Stimulated activated CD4-positive, alpha-beta T cell treated with anti-CD3 and anti-CD28 coated beads, Interleukin-15, amount 100 ng/mL, for 48 hours (primary cell): ENCODE results near the gene AKAP6.
"Not testable (repeated sequence)": the region's sequence is repeated elsewhere in the genome, so short reads cannot be mapped to it uniquely, and the experiment has no call there.

ENCODE experiments used
- DNase-seq, 2 donors: peaks; one replicate each; pipeline ENCODE4 v3.0.0-alpha.2; 2020; ENCODE audit warnings: low read depth in 2 of 2

The AKAP6 gene

DNA sequence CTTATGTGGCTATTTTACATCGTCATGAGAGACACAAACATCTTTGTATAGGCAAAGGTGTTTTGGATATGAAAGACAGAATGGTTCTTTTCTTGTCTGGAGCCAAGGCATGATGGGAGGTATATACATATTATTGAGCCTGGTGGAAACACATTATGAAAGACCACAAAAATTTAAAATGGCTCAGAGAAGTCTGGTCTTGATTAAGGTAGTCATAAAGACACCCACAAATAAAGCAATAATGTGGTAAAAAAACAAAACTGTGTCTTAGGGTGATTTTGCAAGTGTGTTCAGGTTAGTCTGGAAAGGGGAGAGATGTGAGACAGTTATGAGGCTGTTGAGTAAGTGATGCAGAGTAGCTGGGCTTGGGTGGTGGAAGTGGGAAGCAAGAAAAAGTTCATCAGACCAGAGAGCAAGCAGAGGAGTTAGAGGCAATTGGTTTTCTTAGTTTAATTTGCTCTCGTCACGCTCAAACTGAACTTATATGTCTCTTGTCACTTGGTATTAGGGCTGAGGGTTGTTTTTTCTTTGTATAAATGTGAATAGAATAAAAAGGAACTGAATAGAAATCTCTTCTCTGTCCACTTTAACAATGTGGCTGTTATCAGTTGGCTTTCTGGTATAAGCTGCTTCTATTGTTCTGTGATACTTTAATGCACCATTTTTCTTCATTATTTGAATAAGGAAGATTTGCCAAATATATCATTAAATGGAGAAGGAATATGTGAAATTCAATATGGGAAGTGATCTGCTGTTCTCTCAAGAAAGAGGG is 115.0 kb downstream of the AKAP6 start:
- no peak for DNase-seq

DNA sequence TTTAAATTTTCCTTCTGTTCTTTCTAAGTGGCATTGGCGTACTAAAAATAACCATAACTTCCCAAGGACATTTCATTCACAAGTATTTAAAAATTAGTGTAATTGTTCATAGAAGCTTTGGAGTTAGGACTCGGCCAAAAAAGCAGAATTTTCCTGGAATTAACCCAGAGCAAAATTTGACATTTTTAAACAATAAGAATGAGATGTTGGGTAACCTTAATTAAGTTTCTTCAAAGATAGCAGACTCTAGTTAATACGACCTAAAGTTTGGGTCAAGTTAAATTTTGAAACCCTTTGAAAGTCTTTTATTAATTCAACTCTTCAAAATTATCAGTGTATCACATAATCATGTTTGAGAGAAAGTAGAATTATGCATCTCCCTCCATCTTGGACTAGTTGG is 118.3 kb downstream of the AKAP6 start:
- no peak for DNase-seq

DNA sequence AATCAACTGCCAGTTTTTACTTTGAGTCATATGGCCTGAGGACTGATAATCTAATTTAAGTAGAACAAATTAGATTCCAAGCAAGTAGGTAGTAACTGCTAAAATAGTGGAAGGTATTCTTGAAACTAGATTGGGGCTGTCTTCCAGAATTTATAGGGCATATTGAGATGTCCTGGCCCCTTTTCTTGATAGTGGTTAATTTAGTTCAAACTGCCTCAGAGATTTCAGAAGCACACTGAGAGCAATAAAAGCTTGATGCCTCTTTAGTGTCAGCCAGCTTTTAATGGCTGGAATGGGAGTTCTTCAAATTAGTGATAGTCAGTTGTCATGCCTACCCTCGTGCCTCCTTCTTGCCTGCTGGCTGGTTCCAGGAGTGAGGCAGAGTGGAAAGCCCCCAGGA is 120.5 kb downstream of the AKAP6 start:
- no peak for DNase-seq

DNA sequence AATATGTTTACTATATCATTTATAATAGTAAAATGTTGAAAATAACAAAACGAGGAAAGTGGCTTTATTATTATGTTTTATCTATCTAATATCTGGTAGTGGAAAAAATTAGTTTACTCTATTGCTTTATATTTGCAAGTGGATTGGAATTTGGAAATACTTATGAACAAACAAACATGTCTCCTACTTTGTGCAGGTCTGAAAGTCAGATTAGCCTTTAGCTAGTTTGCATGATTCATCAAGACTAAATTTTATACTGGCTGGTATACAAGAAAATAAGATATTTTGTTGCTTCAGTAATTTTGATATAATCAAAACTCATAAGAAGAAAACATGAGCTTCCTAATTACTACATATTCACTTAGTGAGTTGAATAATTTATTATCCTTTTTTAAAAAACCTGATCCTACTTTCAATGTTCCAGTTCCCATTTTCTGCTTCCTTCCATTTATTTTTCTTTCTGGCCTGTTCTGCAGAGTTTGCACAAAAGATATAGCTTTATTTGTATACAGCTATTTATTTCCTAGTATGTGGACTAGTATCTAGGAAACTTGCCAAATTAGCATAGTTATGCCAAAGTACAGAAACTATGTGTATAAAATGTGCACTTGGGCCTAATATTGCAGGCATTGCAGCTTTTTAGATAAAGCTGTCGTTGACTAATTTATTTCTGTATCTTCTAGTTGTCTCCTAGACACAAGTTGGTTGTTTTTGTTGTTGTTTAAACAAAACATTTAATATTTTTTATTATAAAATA is 122.0 kb downstream of the AKAP6 start:
- no peak for DNase-seq

DNA sequence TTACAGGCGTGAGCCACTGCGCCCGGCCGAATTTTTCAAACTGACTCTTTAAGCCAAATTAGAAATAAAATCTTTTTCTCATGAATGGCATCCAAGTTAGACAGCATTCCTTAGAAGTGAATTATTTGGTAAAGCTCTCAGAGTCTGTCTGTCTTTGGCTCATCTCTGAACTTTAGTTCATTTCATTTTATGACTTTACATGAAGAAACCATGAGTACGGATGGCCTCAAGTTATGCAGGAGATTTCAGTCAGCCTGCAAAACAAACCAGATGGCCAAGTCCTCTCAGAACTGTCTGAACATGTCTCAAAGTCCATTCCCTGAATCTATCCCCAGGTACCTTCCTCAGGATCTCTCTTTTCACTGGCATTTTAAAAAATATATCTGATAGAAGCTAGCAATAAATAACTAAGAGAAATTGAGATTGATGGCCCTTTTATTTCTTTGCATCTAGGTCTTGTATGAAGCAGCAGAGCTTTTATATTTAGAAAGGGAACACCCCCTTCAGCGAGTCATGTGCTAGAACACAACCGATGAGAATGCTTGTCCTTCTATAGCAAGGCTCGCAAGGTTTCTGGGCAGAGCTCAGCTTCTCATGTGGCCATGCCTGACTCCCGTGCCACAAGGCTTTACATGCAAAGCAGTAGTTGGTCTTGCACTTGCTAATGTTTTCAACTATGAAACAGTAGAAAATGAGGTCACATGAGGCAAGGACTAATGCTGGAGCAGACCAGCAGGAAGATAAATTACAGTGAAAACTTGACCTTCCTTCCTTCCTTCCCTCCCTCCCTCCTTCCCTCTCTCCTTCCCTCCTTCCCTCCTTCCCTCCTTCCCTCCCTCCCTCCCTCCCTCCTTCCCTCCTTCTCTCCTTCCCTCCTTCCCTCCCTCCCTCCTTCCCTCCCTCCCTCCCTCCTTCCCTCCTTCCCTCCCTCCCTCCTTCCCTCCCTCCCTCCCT is 125.0 kb downstream of the AKAP6 start:
- no peak for DNase-seq

DNA sequence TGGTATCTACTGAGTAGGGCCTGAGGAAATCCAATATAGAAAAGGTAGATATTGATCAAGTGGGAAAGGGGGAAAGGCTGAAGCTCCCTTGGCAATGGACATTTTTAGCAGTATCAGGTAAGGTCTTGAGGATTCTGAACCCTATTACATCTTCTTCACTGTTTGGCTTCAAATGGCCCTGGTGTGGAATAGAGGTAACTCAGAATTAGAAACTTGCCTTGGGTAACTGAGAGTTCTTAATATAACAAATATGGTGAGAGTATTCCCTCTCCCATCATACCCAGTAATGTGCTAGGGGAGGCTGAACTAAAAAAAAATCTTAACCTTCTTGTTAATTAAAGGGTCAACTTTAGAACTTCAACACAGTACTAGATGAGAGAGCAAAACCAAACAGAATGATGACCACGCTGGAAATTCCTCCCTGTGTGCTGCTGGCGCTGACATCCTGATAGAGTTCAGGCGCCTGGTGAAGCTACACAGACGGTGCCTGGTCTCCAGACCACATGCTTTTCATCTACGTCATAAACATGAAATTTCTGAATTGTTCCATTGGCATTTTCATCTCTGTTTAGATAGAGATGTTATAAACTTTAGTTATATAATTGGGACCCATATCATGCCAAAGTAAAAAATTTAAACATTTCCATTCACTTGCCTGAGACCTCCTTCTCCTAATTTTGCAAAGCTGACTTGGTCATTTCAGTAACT is 128.3 kb downstream of the AKAP6 start:
- DNase-seq, result no peak

DNA sequence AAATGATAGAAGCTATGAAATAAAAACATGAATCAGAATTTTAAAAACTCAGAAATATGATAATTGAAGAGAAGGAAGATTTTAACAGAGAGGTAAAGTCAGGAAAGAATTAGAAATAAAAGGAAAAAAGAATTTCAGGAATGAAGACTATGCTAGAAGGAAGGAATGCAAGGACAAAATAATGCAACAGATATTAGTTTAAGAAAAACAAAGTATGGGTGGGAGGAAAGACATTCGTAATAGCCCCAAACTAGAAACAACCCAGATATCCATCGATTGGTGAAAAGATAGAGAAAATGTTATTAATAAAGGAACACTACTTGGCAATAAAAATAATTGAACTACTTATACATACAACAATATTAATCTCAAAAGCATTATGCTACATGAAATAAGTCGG is 129.6 kb downstream of the AKAP6 start:
- DNase-seq, result no peak

DNA sequence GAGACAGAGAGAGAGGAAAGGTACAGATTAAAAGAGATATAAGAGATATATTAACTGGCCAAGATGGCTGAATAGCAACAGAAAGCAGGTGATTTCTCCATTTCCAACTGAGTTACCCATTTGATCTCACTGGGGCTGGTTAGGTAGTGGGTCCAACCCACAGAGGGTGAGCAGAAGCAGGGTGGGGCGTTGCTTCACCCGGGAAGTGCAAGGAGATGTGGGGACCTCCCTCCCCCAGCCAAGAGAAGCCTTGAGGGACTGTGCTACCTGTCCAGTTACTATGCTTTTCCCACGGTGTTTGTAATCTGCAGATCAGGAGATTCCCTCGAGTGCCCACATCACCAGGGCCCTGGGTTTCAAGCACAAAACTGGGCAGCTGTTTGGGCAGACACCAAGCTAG is 131.2 kb downstream of the AKAP6 start:
- no peak for DNase-seq

DNA sequence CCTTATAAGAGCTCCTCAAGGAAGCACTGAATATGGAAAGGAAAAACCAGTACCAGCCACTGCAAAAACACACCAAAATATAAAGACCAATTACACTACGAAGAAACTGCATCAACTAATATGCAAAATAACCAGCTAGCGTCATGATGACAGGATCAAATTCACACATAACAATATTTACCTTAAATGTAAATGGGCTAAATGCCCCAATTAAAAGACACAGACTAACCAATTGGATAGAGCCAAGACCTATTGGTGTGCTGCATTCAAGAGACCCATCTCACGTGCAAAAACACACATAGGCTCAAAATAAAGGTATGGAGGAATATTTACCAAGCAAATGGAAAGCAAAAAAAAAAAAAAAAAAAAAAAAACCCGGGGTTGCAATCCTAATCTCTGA is 133.5 kb downstream of the AKAP6 start:
- DNase-seq, result not testable (repeated sequence)

DNA sequence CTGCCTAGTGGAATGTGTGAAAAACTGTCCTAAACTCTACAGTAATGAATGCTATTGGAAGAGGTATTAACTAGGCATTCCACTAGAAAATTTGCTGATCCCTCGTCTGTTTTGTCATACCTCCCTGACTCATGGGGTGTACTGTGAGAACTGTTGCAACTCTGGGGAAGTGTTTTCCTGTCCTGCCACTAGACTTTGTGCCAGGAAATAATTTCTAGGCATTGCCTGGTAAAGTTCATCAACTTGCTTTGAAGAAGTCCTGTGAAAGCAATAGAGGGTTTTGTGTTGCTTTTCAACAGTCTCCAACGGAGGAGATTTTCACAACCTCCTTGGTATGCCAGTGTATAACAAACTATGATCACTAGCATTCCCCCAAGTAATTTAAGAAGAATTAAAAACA is 139.9 kb downstream of the AKAP6 start:
- DNase-seq, result no peak

DNA sequence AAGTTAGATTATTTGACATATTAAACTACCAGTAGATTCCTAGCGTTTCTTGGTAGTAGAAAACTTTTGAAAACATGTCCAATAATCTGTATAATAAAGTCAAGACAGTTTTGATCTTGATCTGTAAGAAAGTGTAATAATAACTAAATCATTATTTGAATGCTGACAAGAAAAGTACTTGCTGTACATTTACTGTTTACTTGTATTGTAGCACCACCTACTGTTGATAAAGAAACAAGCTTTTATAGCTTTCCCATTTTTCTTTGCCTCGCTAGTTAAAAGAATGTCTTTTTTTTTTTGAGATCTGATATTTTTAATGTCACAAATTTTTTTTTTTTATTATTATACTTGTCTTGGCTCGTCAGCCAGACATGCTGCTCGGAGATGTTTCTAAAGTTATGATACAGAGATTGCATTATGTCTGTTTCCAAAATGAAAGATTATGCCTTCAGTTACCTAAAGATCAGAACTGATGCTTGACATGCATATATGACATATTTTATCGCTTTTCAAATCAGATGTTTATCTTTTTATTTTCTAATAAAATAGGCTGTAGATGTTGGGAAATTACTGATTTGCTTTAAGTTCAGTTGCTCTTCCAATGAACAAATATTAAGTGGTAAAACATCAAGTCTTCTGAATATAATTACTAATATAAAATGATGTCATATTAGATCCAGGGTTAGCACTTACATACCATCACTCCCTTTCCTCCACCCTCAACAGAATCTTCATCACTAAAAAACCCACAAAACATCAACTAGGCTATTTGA is 140.5 kb downstream of the AKAP6 start:
- no peak for DNase-seq

DNA sequence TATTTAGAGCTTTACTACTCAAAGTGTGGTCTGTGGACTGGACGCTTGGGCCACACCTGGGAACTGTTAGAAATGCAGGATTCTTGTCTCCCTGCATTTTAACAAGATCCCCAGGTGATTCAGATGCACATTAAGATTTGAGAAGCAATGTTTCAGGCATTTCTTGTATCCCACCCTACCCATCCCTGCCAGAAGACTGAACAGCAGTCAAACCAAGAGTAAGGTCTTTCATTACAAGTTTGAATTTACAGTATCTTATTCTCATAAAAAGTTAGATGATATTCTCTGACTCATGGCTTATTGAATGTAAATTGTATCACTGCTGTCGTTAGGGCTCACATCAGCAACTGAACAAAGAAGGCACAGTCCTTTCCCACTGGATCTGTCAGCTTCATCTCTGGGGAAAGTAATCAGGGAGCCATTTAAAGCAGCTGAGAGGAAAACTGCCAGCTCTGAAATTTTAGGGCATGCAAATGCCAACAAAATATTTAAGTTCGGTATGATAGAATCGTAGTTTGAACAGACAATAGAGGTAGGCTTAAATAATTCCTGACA is 141.1 kb downstream of the AKAP6 start:
- no peak for DNase-seq

DNA sequence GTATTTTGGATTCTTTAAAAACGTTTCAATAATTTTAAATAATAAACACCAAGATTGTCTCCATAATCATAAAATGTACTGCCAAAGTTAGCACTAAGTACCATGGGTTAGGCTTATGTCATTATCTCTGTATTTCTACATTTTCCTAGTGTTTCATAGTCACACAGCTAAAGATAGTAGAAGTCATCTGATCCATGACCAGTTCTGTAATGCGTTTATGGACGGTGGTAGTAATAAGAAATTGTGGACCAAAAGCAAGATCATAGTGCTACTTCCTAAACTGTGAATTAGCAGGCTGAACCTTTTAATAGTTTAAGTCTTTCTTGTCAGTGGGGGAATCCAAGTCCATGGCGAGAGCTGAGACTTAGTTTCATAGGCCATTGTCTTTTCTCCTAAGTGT is 142.1 kb downstream of the AKAP6 start:
- no peak for DNase-seq

DNA sequence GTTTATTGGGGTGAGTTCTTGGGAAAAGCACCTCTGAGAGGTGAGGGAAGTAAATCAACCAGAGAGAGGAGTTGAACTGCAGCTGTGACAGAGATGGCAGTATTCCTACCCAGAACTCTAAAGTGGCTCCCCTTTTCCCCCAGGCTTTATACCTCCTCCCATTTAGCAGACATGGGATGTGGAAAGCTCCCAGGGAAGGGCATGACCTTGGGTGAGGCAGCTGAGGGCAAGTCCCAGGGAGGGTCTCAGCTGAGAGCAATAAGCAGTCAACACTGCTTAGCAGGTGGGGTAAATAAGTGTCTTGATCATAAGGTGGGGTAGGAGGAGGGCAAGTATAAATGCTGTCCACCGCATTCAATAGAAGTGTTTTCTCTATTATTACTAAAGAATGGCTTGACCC is 143.0 kb downstream of the AKAP6 start:
- DNase-seq, result no peak

DNA sequence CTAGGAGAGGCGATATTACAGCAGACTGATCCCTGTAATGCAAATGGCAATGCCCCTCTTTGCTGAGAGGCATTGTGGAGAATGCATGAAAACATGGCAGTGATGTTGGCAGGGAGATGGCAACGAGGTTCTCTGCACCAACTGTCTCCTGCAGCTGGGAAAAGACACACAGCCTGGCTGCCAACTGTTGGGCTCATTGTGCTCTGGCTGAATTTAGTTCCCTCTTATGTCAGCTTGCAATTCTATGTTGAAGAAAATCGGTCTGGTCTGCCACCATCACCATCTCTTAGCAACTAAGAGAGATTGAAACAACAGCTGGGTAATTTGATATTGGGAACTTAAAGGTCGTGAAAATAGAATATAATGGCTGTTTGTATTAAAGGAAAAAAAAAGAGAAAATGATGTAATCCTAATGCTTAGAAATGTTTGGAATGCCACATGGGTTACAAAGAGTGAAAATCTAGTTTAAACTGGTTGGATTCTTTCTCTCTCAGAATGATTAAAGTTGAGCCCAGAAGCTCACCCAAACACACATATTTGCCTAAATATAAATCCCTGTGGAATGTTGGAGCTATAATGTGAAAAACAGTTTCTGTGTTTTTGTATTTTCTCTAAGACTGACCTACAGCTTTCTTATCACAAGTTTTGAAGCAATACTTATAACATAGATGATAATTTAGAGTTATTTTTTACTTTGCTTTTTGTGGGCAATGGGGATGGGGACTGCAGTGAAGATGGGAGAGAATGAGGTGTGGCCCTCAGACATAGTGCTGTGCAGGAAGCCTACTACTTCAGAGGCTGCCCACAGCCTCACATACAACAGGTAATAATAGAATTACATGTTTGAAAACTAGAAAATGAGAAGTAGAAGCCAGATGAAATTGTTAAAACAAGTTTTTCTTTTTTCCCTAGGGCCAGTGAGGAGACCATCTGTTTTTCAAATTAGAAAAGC is 143.7 kb downstream of the AKAP6 start:
- DNase-seq, result no peak

DNA sequence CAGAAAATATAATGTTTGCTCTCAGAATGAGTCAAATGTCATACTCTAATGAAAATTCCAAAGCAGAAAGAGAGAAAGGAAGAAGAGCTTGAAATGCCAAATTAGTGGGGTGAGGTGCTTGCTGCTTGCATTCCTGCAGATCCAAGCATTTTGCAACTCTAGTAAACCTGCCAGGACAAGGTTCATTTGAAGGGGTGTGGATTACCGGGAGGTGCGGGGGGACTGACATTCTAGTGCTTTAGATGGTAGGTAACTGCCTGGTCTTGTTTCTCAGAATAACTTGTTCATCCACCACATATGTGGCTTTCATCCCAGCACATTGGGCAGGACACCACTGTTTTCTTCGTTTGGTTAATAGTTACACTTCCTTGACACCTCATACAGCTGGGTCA is 144.4 kb downstream of the AKAP6 start:
- DNase-seq, result no peak

DNA sequence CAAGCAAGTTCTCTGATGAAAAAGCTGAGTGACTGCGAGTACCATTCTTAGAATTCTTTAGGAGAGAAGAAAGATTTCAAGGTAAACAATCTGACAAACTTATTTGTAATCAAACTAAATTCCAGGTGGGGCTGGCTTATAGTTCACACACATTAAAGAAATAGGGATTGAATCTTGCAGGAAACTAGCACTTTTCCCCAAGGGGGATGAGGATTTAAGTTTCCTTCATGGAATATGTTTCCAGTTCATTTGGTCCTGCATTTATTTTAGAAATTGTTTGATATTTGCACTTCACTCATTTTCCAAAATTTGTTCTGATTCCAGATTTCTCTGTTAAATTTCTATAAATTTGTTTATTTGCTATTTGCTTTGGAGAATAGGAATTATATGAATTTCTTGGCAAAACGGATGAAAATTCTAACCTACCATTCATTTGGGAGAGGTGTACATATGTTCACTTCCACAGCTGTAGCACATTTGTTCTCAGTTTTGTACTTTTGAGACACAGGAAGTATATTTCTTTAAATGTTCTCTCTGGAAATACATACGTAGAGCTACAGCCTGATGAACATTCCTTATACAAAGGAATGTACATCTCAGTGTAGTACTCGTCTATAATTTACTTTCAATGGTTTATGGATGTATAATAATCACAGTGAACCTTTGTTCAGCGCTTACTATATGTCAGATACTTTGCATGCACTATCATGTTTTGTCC is 145.5 kb downstream of the AKAP6 start:
- DNase-seq, result no peak

DNA sequence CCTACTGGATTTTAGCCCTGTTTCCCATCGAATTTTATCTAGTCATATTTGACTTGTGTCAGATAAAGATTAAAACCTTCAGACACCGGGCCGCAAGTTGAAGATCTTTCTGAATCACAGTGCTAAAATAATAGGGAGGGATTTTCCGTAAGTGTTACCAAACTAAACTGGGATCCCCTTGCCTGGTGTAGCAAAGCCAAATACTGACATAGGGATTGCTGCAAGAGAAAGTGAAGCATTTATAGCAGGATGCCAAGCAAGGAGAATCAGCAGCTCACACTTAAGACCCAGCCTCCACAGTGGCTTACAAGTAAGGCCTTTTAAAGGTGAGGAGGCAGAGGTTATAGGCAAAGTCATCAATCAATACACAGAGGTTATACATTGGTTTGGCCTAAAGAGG is 147.4 kb downstream of the AKAP6 start:
- no peak for DNase-seq

DNA sequence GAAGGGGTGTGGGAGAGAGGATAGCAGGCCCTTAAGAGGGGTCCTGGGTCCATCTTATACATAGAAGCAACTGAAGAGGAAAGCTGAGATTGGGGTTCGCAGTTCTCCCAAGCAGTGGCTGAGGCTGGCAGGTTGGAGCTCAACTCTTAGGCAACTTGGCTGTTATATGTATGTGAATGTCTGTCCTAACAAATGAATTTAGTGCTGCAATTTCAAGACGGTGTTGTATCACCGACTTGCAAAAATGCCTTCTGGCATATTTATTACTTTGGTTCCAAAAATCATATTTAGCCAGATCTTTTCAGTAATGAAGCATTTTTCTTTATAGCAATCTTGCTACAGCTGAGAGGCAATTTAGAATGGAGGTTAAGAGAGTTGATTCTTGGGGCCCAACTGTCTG is 148.3 kb downstream of the AKAP6 start:
- no peak for DNase-seq
